ENCODE results near the gene MYADML2. TPM values are rescaled to one million over a fixed set of nuclear protein-coding genes. Genes with fewer than 3 reads are reported as not detected.
A peak's percentile ranks its signal among the peaks of the same experiment; 100 is the strongest.

Gene MYADML2
- total RNA-seq, 1 experiment from 2014 or later: 0.46 TPM

DNA sequence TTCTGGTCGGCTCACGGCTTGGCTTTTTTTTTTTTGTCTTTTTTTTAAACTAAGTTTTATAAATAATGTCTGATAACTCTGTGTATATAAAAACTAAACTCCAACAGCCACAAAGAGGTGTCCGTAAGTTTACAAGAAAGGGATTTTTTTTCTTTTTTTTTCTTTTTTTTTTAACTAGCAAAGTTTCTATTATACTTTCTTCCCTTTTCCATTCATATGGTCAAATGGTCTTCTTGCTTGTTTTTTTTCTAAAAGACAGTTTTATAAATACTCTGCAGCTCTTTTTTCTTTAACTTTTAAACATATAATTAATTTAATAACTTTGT is 25.5 kb downstream of the MYADML2 start:
- DNase-seq (ENCODE audit: low spot score): no peak
- CTCF ChIA-PET: no interaction called here

DNA sequence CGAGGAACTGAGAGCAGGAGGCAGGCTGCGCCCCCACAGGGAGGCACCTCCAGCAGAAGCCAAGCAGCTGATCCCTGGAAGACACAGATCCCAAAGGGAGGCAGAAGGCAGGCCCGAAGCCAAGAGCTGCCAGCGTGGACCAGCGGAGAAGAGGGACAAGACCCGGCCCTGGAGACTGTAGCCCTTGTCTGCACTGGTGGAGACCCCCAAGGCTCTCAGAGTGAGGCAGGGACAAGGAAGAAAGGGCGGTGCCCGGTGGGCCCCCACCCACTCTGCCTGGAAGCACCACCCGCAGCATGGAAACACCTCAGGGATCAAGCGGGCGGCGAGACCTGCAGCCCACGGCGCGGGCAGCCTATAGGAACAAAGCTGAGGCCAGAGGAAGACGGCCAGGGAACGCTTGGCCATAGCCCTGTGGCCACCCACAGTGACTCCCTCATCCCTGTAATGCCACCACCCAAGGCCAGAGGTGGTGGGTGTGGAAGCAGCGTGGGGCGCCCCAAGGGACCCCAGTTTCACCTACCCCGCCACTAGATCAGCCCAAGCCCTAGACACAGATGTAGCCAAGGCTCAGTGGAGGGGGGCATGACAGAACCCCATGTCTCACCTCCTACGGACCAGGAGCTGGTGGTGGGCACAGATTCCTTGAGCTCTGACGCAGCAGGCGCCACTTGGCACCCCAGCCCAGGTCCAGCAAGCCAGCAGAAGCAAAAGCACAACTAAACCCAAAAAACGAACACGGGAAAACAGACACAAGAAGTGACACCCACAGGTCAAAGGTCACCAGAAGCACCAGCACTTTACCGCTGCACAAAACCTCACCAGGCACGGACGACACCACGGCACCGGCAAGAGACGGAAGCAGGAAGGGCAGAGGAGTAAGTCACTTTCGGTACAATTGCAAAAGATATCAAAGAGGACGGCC is 26.2 kb downstream of the MYADML2 start:
- H3K4me3 Mint-ChIP-seq: no peak overlapping the region
- ChIA-PET CTCF (no interaction called here), POLR2A (interaction anchor here (0.8 kb wide), 1 partner anchor 226 kb away, joined by 3 read pairs; no protein-coding TSS in a partner anchor)

More for the DNA sequence above, 25.5 kb downstream of the MYADML2 start:
- Mint-ChIP-seq H3K9me3 (no peaks in the 10 kb centered on the region), H3K27ac (no peak overlapping the region), H3K4me1 (peaks cover 43% of the 10 kb centered on the region), H3K27me3 (ENCODE audit: low read depth) (no peaks in the 10 kb centered on the region), H3K4me3 (no peak overlapping the region), H3K36me3 (peaks cover 10% of the 10 kb centered on the region)
- ATAC-seq: no peak
- POLR2A ChIA-PET: no interaction called here
- TF ChIP-seq ETV6 (CRISPR knock-in tag; IDR thresholded peaks at IDR 0.05) (no peak), TEAD4 (CRISPR knock-in tag; IDR thresholded peaks at IDR 0.05) (no peak), RELA (CRISPR knock-in tag; IDR thresholded peaks at IDR 0.05; ENCODE audit: borderline replicate concordance) (no peak), OVOL2 (CRISPR knock-in tag; IDR thresholded peaks at IDR 0.05; ENCODE audit: borderline replicate concordance) (no peak), IRF2 (CRISPR knock-in tag; IDR thresholded peaks at IDR 0.05; ENCODE audit: borderline replicate concordance, low read depth) (no peak), CREM (CRISPR knock-in tag; IDR thresholded peaks at IDR 0.05) (no peak), ZNF317 (CRISPR knock-in tag; IDR thresholded peaks at IDR 0.05; ENCODE audit: borderline replicate concordance, low read depth) (no peak), ATF1 (CRISPR knock-in tag; IDR thresholded peaks at IDR 0.05) (no peak), GRHL2 (CRISPR knock-in tag; IDR thresholded peaks at IDR 0.05; ENCODE audit: insufficient replicate concordance, severe bottlenecking) (no peak)
- TF ChIP-seq, protein P1, sequence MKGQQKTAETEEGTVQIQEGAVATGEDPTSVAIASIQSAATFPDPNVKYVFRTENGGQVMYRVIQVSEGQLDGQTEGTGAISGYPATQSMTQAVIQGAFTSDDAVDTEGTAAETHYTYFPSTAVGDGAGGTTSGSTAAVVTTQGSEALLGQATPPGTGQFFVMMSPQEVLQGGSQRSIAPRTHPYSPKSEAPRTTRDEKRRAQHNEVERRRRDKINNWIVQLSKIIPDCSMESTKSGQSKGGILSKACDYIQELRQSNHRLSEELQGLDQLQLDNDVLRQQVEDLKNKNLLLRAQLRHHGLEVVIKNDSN (CRISPR knock-in tag; IDR thresholded peaks at IDR 0.05): no peak
- TF ChIP-seq, protein P2, sequence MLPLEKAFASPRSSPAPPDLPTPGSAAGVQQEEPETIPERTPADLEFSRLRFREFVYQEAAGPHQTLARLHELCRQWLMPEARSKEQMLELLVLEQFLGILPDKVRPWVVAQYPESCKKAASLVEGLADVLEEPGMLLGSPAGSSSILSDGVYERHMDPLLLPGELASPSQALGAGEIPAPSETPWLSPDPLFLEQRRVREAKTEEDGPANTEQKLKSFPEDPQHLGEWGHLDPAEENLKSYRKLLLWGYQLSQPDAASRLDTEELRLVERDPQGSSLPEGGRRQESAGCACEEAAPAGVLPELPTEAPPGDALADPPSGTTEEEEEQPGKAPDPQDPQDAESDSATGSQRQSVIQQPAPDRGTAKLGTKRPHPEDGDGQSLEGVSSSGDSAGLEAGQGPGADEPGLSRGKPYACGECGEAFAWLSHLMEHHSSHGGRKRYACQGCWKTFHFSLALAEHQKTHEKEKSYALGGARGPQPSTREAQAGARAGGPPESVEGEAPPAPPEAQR (CRISPR knock-in tag; IDR thresholded peaks at IDR 0.05): no peak
- TF ChIP-seq, protein P3, sequence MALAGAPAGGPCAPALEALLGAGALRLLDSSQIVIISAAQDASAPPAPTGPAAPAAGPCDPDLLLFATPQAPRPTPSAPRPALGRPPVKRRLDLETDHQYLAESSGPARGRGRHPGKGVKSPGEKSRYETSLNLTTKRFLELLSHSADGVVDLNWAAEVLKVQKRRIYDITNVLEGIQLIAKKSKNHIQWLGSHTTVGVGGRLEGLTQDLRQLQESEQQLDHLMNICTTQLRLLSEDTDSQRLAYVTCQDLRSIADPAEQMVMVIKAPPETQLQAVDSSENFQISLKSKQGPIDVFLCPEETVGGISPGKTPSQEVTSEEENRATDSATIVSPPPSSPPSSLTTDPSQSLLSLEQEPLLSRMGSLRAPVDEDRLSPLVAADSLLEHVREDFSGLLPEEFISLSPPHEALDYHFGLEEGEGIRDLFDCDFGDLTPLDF (CRISPR knock-in tag; IDR thresholded peaks at IDR 0.05): no peak

More for the DNA sequence above, 26.2 kb downstream of the MYADML2 start:
- Mint-ChIP-seq H3K36me3 (peaks cover 10% of the 10 kb centered on the region), H3K27ac (peak overlapping the region; percentile 85), H3K9me3 (no peaks in the 10 kb centered on the region), H3K27me3 (ENCODE audit: low read depth) (no peaks in the 10 kb centered on the region), H3K4me1 (peaks cover 36% of the 10 kb centered on the region)
- no peak for TF ChIP-seq NR3C1 (CRISPR knock-in tag; conservative IDR thresholded peaks at IDR 0.05; ENCODE audit: low read depth)
- TF ChIP-seq, protein P4, sequence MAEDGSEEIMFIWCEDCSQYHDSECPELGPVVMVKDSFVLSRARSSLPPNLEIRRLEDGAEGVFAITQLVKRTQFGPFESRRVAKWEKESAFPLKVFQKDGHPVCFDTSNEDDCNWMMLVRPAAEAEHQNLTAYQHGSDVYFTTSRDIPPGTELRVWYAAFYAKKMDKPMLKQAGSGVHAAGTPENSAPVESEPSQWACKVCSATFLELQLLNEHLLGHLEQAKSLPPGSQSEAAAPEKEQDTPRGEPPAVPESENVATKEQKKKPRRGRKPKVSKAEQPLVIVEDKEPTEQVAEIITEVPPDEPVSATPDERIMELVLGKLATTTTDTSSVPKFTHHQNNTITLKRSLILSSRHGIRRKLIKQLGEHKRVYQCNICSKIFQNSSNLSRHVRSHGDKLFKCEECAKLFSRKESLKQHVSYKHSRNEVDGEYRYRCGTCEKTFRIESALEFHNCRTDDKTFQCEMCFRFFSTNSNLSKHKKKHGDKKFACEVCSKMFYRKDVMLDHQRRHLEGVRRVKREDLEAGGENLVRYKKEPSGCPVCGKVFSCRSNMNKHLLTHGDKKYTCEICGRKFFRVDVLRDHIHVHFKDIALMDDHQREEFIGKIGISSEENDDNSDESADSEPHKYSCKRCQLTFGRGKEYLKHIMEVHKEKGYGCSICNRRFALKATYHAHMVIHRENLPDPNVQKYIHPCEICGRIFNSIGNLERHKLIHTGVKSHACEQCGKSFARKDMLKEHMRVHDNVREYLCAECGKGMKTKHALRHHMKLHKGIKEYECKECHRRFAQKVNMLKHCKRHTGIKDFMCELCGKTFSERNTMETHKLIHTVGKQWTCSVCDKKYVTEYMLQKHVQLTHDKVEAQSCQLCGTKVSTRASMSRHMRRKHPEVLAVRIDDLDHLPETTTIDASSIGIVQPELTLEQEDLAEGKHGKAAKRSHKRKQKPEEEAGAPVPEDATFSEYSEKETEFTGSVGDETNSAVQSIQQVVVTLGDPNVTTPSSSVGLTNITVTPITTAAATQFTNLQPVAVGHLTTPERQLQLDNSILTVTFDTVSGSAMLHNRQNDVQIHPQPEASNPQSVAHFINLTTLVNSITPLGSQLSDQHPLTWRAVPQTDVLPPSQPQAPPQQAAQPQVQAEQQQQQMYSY (CRISPR knock-in tag; IDR thresholded peaks at IDR 0.05): no peak
- no peak for TF ChIP-seq JAZF1 (CRISPR knock-in tag; IDR thresholded peaks at IDR 0.05)
- TF ChIP-seq, protein P5, sequence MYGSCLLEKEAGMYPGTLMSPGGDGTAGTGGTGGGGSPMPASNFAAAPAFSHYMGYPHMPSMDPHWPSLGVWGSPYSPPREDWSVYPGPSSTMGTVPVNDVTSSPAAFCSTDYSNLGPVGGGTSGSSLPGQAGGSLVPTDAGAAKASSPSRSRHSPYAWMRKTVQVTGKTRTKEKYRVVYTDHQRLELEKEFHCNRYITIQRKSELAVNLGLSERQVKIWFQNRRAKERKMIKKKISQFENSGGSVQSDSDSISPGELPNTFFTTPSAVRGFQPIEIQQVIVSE (CRISPR knock-in tag; IDR thresholded peaks at IDR 0.05; ENCODE audit: borderline replicate concordance): no peak
- no peak for TF ChIP-seq EMX1 (CRISPR knock-in tag; IDR thresholded peaks at IDR 0.05)
- TF ChIP-seq, protein P1 (CRISPR knock-in tag; IDR thresholded peaks at IDR 0.05): no peak
- no peak for TF ChIP-seq TCF7 (CRISPR knock-in tag; IDR thresholded peaks at IDR 0.05; ENCODE audit: low read depth)
- no peak for TF ChIP-seq GRHL2 (CRISPR knock-in tag; IDR thresholded peaks at IDR 0.05; ENCODE audit: insufficient replicate concordance, severe bottlenecking)
- DNase-seq (ENCODE audit: low spot score) (no peak), ATAC-seq (no peak)
